GM19238 (cell line): ENCODE data around the gene CCNY.
"Not testable (repeated sequence)": the region's sequence is repeated elsewhere in the genome, so short reads cannot be mapped to it uniquely, and the experiment has no call there.

ENCODE experiments used
- DNase-seq: peaks from one replicate; pipeline ENCODE4 v3.0.0; 2011; ENCODE audit warnings: low spot score; ENCODE audit not compliant: insufficient read length

The CCNY gene

DNA sequence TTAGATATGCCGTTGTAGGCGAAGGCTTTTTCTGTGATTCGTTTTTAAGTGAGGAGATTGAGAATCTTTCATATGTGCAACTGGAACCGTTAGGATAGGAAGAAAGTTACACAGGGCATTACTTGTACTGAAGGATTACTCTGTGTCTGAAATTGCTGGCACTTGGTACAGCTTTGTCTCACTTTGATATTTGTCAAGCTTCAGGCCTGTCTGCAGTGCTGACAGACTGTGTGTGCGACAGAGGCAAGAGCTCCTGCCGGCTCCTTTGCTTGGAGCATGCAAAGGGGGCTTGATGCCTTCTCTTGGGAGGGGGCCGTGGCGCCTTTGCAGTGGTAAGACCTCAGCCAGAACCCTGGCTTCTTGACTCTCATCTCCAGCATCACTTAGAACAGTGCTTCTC, 45.8 kb downstream of the CCNY start:
- DNase-seq: no peak

DNA sequence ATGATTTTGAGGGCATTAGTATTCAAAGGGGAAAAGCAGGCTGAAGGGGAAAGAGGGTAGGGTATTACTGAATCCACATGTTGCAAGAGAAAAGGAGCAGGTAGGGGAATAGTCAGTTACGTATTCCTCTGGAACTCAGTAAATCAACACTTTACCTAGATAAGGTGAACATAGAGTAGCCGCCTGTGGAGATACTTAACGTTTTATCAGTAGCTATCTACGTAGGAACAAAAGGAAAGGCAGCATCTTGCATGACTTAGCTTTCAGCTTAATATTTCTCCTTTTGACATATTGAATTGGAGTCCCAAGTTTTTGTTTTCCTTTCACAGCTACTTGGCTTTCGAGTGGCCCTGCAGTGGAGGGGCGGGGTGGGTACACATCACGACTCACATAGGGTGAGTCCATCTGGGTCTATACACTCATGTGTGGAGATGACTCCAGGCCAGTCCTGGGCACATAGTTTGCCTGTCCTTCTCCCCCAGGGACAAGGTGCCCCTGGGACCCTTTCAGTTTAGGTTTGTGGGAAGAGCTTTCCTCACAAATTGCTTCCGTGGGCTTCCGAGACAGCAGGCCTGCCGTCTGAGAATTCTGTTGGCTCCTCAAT, 48.1 kb downstream of the CCNY start:
- DNase-seq: no peak

DNA sequence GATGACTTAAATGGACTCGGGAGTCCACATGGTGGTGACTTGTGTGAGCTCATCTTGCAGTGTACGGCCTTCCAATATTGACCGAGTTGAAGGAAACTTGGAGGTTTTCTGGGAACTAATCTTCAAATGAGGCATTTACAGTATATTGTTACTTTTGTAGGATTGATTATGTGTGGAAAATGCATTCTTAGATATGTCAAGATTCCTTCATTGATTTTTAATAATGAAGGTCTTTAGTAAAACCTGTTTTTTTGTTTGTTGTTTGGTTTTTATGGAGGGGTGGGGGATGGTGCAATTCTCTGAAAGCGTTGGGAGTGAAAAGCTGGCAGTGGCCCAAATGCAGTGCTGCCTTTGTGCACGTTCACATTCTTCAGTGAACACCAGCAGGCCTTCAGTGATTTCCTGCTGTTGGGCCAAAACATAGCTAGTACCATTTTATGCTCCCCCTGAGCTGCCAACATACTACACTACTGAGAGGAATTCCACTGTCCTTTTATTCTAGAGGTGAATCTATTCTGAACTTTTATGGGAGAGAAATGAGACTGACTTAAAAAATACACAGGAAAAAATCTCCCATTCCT, 50.4 kb downstream of the CCNY start:
- no peak for DNase-seq

DNA sequence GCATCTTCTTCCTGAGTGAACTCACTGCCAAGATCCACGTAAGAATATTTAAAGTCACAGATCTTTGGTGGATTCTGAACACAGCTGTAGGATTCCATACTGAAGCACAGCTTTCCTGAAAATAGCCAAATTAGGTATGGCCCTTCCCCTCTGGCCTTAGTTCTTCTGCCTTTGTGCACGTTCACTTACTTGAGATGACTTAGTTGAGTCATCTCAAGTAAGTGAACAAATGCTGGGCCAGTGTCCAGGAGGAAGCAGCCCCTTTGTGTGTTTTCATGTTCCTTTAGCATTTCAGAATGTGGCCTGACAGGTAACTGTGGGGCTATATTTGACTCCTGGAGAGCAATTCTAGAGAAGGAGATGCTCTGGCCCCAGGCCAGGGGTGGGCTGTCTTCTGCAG, 51.5 kb downstream of the CCNY start:
- no peak for DNase-seq

DNA sequence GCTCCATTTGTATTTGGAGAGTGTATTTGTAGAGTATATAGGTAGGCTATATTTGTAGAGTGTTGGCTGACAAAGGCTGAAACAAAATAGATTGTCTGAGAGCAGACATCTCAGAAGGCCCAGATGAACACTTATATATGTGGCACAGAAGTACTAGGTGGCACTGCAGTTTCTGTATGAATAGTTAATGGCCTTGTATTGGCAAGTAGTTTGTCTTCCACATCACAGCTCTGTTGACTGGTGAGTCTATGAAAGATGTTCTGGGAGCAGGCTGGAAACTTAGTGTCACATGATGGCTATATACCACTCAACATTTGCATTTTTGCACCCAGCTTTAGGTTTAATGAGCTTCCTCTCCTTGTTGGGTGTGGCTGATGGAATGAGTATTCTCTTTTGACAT, 51.9 kb downstream of the CCNY start:
- no peak for DNase-seq

DNA sequence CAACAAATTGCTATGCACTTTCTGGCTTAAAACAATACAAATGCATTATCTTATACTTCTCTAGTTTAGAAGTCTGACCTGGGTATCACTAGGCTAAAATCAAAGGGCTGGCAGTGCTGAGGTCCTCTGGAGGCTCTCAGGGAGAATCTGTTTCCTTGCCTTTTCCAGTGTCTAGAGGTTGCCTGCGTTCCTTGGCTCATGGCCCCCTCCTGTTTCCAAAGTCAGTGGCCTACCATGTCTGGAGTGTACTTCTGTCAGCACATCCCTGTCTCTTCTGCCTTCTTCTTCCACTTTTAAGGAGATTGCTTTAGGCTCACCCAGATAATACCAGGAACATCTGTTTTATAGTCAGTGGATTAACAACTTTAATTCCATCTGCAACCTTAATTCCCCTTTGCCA, 52.4 kb downstream of the CCNY start:
- no peak for DNase-seq

DNA sequence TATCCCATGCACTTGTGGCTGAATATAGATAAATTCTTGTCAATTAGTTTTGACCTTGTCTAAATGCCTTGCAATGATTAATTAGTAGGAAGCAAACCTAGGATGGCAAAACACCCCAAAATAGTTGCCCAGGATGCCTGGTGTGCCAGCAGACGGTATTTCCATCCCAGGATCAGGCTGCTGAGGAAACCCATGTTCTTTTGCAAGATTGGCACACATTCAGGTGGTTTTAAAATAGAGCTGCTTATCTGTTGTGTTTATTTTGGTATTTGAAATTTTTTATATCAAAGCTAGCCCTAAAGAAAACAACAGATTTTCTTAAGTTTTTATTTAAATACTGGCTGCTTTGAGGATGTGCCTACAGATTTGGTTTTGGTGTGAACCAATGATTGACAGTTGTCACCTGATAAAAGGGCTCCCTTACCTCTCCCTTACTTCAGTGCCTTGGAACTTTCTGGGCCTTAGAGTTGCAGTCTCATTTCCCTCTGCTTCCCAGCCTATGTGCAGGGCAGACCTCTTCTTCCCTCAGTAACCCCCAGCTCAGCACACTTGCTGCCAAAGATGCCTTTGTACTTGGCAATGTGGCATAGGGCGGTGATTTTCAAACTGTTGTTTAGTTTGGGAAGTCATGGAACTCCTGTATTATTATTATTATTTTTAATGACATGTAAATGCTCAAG, 54.0 kb downstream of the CCNY start:
- DNase-seq: no peak

DNA sequence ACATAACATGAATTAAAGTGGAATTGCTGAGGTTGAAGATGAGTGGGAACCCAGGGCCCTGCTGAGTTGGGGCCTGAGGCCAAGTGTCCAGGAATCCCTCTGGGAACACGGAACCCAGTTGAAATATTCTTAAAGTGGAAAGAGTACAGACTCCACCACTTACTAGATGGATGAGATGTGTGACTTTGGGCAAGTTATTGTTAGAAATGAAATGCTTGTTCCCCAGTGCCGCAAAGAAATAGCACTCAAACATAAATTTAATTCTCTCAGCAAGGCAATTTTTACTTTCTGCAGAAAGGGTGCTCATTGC, 54.5 kb downstream of the CCNY start:
- DNase-seq: no peak

DNA sequence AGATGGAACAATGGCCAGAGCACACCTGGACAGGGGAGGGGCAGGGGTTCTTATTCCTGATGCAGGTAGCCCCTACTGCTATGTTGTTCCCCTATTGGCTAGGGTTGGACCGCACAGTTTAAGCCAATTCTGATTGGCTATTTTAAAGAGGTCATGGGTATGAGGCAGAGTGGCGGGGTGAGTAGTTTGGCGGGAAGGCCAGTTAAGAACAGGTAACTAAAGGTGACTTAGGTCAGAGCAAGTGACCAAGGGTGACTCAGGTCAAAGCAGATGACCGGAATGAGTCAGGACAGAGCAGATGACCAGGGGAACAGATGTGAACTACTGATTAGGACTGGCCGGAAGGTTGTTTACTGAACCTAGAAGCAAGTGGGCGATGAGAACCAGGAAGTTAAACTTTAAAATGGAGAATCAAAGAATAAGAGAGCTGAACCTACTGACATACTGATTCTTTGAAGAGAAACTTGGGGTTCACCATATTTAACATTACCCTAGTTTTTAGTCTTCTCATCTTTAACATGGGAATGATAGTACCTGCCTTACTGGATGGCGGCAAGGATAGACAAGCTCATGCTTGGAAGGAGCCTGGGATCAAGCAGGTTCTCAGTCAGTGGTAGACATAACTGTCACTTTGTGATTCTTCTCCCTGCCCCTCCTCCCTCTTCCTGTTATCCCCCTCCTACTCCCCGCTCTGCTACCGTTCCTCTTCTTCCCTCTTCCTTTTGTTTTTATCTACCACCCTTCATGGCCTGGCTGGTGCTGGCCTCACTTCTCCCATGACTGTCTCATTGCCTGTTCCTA, 55.0 kb downstream of the CCNY start:
- DNase-seq: no peak

DNA sequence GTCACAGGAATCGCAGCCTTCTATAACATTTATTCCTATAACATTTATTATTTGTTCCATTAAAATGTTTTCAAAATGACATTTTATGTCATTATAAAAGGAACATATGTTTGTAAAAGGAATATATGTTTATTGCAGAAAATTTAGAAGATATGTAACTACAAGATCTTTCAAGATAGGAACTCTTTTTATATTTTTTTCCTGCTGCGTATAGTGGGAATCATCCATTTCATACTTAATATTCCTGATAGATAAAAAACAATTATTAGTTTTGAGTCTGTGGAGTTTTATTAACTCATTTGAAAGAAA, 55.6 kb downstream of the CCNY start:
- DNase-seq: no peak

DNA sequence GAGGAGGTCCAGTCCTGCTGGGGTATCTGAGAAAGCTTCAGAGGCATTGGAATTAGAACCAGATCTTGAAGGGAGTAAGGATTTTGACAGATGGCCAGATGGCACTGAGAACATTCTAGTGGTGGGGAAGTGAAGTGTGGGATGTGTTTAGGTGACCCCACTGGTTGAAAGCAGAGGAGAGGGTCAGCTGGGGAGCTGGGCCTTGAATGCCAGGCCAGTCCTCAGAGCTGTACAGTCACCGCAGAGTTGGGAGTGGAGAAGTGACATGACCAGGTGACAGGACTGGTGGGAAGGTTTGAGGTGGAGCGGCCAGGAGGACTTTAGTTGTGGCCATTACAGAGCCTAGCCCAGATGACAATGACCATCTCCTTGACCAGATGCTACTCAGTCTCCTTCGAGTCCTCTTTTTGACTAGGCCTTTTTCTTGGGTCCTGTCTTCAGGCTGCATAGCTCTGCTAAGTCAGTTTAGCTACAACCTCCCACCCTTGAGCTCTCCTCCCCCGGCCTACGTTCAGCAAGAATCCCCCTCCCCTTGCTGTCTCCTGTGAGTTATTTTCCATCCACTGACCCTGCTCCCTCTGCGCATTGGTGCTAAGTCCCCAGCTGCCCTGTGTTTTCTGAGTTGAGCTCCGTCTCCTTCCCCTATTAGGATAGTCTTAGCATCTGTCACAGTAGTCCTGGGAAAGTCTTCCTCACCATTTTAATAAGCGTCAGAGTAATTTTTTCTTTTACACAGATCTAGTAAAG, 56.3 kb downstream of the CCNY start:
- DNase-seq: no peak

DNA sequence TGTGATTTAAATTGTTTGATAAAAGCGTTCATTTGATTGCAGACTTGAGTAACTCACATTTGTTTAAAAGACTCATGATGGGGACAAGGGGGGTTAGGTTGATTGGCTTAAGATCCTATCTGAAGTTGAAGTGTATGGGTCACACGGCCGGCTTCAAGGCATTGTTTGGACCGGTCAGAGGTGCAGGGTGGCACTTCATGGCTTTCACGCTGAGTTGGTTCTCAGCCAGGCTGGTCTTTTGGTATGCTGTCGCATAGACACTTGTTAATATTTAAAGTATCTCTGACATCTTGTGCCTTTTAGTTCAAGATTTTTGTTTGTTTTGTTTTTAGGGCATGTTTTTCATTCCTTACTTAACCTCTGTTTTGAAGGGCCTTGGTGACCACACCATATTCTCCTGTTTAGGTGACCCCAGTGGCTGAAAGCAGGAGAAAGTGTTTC, 58.1 kb downstream of the CCNY start:
- DNase-seq: no peak

DNA sequence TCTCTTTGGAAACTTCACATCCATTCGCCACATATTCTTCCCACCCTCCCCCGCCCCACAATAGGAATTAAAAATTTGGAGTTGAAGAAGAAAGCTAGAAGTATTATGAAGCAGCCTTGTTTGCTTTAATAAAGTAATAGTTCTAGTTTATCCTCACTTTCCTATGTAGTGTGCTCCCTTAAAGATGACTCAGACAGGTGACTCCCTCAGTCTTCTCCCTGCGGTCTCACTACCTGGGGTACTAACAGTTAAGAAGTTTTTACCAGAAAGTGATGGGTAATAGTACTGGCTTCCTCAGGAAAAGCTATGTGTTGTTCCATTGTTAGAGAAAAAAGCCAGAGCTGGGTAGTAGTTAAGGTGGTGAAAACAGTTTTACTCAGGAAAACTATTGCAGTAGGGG, 58.6 kb downstream of the CCNY start:
- no peak for DNase-seq

DNA sequence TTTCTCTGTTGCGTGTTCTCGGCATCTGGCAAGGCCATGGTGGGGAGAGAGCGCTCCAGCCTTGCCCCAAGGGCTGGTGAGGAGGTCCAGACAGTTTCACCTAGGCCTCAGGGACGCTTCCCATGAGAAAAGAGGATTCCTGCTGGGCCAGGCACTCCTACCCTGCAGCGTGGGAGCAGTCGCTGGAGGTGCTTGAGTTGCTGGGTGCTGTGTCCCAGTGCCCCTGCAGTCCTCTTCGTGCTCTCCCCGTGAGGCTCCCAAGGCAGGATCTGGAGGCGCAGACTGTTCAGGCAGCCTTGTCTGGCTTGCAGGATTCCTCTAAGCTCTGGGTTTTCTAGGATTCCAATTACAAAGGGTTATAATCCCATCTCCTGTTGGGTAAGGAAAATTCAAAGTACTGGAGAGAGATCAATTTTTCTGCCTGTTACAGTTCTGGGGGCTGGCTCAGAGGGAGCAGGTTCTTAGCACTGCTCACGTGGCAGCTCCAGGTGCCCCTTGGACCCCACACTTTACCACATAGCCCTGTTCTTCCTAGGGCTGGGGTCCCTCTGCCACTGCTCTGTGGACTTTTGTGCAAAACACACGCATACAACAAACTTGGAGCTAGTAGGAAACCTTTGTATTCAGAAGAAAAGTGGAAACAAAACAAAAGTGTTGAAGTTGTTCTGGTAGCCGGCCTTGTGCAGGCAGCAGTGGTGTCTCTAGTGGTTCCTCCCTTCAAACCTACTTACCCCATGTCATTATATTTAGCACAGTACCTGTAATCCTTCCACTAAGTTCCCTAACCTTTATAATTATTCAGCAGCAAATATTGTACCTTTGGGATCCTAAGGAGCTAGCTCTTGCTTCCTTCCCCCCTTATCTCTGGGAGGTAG, 60.5 kb downstream of the CCNY start:
- no peak for DNase-seq

DNA sequence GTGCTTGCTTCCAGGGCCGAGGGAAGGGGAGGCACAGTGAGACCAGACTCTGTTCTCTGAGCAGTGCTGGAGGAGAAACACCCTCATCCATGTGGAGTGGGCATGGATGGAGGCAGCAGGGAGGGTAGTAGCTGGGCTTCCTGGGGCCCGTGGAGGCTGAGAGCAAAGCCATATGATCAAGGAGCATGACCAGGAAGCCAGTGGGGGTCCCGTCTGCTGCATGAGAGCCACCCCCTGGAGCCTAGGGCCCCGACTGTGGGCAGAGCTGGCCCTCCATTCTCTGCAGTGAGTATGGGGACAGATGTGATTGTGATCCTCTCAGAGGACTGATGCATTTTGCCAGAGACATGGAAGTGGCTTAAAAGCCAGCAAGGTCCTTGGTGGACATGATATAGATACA, 61.6 kb downstream of the CCNY start:
- no peak for DNase-seq

DNA sequence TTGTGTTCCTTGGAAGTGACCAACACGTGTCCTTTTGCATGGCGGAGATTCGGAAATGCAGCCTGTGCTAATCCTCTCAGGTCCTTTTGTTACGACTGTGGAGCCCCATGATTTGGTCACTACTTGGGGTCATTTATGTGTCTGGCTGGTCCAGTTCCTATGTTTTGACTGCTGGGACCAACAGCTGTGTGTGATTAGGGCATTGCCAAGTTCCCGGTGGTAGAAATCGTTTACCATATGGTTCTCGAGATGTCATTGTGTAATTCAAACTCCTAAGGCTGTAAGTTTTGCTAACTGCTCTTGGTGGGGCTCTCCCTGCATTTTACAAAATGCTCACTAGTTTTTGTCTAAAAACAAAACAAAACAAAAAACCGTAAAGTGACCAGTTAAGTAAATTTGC, 62.0 kb downstream of the CCNY start:
- no peak for DNase-seq

DNA sequence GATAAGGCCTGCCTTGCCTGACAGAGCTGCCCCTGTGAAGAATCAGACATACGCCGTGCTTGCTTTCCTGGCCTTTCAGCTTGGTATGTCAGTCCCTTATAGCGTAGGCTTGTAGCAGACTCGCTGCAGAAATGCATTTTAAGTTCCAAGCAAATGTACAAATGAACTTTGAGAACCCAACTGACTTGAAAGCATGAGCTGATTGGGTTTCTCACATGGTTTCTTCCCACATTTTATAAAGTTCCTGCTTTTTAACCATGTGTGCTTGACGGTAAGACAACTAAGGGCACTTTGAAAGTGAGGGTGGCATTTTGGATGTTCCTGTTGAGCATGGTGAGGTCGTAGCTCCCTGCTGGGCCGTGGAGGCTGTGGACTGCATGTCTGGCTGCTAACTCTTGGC, 62.6 kb downstream of the CCNY start:
- no peak for DNase-seq

DNA sequence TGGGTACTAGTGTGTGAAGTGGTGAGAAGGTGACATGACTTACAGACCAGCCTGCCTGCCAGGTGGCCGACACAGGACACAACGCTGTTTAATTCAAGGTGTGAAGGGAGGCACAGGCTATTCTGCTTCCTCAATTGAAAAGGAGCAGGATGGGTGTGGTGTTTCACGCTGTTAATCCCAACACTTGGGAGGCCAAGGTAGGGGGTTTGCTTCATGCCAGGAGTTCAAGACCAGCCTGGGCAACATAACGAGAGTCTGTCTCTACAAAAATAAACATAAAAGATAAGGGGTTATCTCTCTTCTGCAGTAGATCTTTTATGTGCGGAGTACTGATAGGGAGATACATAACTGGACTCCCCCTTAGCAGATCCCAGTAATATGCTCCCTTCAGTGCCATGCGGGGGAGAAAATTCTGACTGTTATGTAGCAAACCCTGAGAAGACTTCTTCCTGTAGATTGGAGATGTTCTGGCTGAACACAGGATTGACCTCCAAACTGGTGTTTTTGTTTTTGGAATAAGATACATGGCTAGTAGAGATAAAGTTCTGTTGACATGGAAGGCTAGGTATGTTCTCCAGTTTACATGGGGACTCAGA, 63.2 kb downstream of the CCNY start:
- no peak for DNase-seq

DNA sequence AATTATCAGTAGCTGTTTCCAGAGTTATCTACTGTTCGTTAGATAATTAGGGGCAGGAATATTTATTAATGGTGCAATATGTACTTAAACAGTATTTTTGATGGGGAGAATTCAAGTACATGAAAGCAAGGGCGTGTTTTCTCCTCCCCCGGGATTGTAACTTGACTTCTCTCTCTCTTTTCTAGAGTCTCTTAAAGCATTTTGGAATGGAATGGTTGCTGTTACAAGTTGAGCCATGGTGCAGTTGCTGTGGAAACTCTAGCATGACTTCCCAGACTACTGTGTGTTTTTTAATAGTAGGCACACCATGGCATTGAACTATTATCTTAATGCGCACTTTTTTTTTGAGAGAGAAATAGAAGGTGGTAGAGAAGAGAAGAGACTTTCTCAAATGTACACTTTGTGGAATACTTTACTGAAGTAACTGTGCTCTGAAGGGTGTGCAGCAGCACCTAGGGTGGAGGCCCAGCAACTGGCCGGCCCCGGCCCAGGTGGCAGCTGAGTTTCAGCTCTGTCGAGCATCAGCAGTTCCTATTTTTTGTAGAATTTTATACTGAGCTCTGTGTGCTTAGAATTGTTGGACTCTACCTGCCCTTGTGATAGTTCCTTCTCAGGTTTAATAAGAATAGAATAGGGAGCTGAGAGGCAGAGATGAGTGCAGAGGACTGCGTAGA, 64.4 kb downstream of the CCNY start:
- DNase-seq: no peak

DNA sequence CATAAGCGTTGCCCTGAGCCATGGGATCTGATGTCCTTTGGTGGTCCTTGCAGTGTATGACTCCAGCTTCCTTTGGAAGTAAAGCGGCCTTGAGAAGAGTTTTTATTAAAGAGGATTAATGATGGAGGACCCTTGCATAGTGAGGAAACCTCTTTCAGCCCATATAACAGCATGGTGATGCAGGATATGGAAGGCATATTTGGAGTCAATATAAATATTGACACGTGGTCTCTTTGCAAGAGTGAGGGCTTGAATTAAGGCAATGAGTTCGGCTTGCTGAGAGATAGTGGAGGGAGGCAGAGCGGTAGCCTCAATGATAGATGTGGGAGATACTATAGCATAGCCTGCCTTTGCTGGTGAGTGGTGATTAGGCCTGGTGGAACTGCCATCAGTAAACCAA, 67.2 kb downstream of the CCNY start:
- DNase-seq: not testable (repeated sequence)
